ENCODE results near the gene HCN2.
"Not testable (repeated sequence)": the region's sequence is repeated elsewhere in the genome, so short reads cannot be mapped to it uniquely, and the experiment has no call there.

HCN2 gene

DNA sequence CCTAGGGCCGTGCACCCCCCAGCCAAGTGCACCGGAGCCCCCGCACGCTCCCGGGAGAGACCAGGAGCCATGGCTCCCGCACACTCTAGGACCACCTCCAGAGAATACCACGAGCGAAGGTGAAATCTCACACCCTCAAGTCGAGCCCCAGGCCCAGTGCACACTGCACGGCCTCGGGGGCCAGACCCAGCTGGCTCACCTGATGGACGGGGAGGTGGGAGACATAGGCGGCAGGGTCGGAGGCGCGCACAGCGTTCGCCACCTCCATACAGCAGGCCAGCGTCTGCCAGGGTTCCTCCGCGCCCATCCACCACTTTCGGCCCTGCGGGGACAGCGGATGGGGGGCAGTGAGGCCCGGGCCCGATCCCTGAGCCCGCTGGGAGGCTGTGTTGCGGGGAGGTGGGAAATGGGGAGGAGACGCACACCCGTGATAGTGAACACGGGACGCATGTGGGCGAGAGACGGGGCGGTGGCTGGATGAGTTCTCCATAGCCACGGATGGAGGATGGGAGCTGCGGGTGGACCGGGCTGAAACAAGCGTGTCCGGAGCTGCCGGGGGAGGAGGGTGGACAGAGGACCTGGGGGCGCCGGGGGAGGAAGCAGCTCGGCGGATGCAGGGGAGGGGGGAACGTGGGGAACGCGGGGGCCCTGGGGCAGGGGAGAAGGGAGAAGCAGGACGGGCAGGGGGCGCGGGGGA lies 30.6 kb downstream of the HCN2 start:
- DNase-seq (ENCODE audit: low read depth, low spot score): no peak
- Histone ChIP-seq H3K4me3 (no peak overlapping the region), H3K9ac (ENCODE audit: insufficient read length) (no peak overlapping the region), H3K36me3 (ENCODE audit: insufficient read depth, low read length) (peaks cover 19% of the 10 kb centered on the region; the same call in 1 of the 2 replicates), H3K9me3 (ENCODE audit: low read depth, low read length) (no peaks in the 10 kb centered on the region), H3K27ac (no peak overlapping the region)
- TF ChIP-seq POLR2AphosphoS5 (IDR thresholded peaks at IDR 0.05; ENCODE audit: borderline replicate concordance, low read depth, low read length) (no peak), FOXP2 (optimal IDR thresholded peaks at IDR 0.05; ENCODE audit: control extremely low read depth, extremely low read length, insufficient read depth) (no peak), EZH2 (IDR thresholded peaks at IDR 0.05) (no peak)

GRCh38 chr19:621191-621590 lies 31.5 kb downstream of the HCN2 start:
- DNase-seq (ENCODE audit: low read depth, low spot score); H3K9ac ChIP-seq (ENCODE audit: insufficient read length); H3K9me3 ChIP-seq (ENCODE audit: low read depth, low read length); H3K4me3 ChIP-seq; H3K27ac ChIP-seq: not testable (repeated sequence)
- H3K36me3 ChIP-seq (ENCODE audit: insufficient read depth, low read length): peaks cover 25% of the 10 kb centered on the region; the same call in 1 of the 2 replicates

DNA sequence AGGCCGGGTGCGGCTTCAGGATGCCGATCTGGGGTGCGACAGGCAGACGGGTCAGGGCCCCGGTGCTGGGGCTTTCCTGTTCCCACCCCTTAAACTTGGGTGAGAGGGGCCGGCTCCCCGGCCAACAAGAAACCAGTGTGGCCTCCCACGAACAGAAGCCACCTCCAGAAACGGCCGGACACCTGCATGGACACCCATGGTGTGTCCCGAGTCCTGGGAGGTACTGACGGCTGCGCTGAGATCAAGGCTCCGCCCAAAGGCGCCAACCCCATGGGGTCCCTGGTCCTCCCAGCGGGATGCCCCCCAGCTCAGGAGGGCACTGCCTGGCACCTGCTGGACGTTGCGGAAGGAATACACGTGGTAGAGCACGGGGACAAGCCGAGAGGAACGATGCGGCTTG lies 32.1 kb downstream of the HCN2 start:
- H3K4me3 ChIP-seq: no peak overlapping the region

GRCh38 chr19:622666-623065 lies 33.0 kb downstream of the HCN2 start:
- no peak for DNase-seq (ENCODE audit: low read depth, low spot score)
- Histone ChIP-seq H3K9ac (ENCODE audit: insufficient read length) (no peak overlapping the region), H3K4me3 (no peak overlapping the region), H3K9me3 (ENCODE audit: low read depth, low read length) (no peaks in the 10 kb centered on the region), H3K36me3 (ENCODE audit: insufficient read depth, low read length) (peaks cover 26% of the 10 kb centered on the region; the same call in 1 of the 2 replicates), H3K27ac (no peak overlapping the region)
- TF ChIP-seq EZH2 (IDR thresholded peaks at IDR 0.05) (no peak), POLR2AphosphoS5 (IDR thresholded peaks at IDR 0.05; ENCODE audit: borderline replicate concordance, low read depth, low read length) (no peak), FOXP2 (optimal IDR thresholded peaks at IDR 0.05; ENCODE audit: control extremely low read depth, extremely low read length, insufficient read depth) (no peak)

More for the DNA sequence above, 32.1 kb downstream of the HCN2 start:
- Histone ChIP-seq H3K9me3 (ENCODE audit: low read depth, low read length) (no peaks in the 10 kb centered on the region), H3K9ac (ENCODE audit: insufficient read length) (no peak overlapping the region), H3K36me3 (ENCODE audit: insufficient read depth, low read length) (peaks cover 25% of the 10 kb centered on the region; the same call in 1 of the 2 replicates), H3K27ac (no peak overlapping the region)
- DNase-seq (ENCODE audit: low read depth, low spot score): no peak
- no peak for TF ChIP-seq FOXP2 (optimal IDR thresholded peaks at IDR 0.05; ENCODE audit: control extremely low read depth, extremely low read length, insufficient read depth)
- no peak for TF ChIP-seq EZH2 (IDR thresholded peaks at IDR 0.05)
- no peak for TF ChIP-seq POLR2AphosphoS5 (IDR thresholded peaks at IDR 0.05; ENCODE audit: borderline replicate concordance, low read depth, low read length)

GRCh38 chr19:623175-623916 lies 33.7 kb downstream of the HCN2 start:
- peaks cover 33% of the 10 kb centered on the region; the same call in 1 of the 2 replicates for H3K36me3 ChIP-seq (ENCODE audit: insufficient read depth, low read length)
- no peak overlapping the region for H3K27ac ChIP-seq
- no peak overlapping the region for H3K9ac ChIP-seq (ENCODE audit: insufficient read length)
- no peak for TF ChIP-seq POLR2AphosphoS5 (IDR thresholded peaks at IDR 0.05; ENCODE audit: borderline replicate concordance, low read depth, low read length)
- no peak for TF ChIP-seq EZH2 (IDR thresholded peaks at IDR 0.05)
- TF ChIP-seq FOXP2 (optimal IDR thresholded peaks at IDR 0.05; ENCODE audit: control extremely low read depth, extremely low read length, insufficient read depth): no peak
- no peak for DNase-seq (ENCODE audit: low read depth, low spot score)
- no peak overlapping the region for H3K4me3 ChIP-seq
- no peaks in the 10 kb centered on the region for H3K9me3 ChIP-seq (ENCODE audit: low read depth, low read length)

- no peaks in the 10 kb centered on the region for H3K9me3 ChIP-seq (ENCODE audit: low read depth, low read length)
- H3K4me3 ChIP-seq: no peak overlapping the region
- H3K27ac ChIP-seq: no peak overlapping the region
- H3K9ac ChIP-seq (ENCODE audit: insufficient read length): no peak overlapping the region
- DNase-seq (ENCODE audit: low read depth, low spot score): no peak
- TF ChIP-seq FOXP2 (optimal IDR thresholded peaks at IDR 0.05; ENCODE audit: control extremely low read depth, extremely low read length, insufficient read depth): no peak
- TF ChIP-seq EZH2 (IDR thresholded peaks at IDR 0.05): no peak
- no peak for TF ChIP-seq POLR2AphosphoS5 (IDR thresholded peaks at IDR 0.05; ENCODE audit: borderline replicate concordance, low read depth, low read length)
- peaks cover 33% of the 10 kb centered on the region for H3K36me3 ChIP-seq (ENCODE audit: insufficient read depth, low read length)
Measured at GRCh38 chr19:623974-624373, 34.3 kb downstream of the HCN2 start.

DNA sequence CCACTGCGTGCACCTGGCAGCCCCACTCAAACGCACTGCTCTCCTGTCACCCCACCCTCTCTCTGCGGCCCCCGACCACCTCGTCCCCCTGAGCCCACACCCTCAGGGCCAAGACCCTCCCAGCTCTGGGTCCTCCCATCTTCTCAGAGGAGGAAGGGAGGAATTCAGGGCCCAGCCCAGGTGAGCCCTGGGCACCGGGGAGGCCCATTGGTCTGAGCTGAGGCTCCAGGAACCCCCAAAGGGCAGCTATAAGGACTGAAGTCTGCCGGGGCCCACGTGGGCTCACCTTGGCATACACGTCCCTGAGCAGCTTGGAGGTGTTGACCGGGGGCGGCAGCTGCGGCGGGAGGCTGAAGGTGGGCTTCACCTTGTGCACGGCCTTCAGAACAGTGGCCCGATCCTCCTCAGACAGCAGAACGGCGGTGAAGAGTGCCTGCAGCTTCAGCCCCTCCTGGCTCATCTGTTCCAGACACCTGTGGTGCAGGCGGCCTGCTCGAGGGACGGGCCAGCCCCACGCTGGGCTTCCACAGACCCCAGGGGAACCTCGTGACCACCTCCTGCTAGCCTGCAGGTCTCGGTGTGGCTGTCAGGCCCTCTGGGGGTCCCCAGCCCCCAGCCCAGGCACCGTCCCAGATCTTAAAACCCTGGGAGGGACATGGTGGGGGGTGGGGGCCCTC lies 34.9 kb downstream of the HCN2 start:
- Histone ChIP-seq H3K9ac (ENCODE audit: insufficient read length) (no peak overlapping the region), H3K9me3 (ENCODE audit: low read depth, low read length) (no peaks in the 10 kb centered on the region), H3K27ac (no peak overlapping the region), H3K4me3 (no peak overlapping the region), H3K36me3 (ENCODE audit: insufficient read depth, low read length) (peaks cover 32% of the 10 kb centered on the region)
- DNase-seq (ENCODE audit: low read depth, low spot score): no peak
- TF ChIP-seq POLR2AphosphoS5 (IDR thresholded peaks at IDR 0.05; ENCODE audit: borderline replicate concordance, low read depth, low read length) (no peak), FOXP2 (optimal IDR thresholded peaks at IDR 0.05; ENCODE audit: control extremely low read depth, extremely low read length, insufficient read depth) (no peak), EZH2 (IDR thresholded peaks at IDR 0.05) (no peak)

DNA sequence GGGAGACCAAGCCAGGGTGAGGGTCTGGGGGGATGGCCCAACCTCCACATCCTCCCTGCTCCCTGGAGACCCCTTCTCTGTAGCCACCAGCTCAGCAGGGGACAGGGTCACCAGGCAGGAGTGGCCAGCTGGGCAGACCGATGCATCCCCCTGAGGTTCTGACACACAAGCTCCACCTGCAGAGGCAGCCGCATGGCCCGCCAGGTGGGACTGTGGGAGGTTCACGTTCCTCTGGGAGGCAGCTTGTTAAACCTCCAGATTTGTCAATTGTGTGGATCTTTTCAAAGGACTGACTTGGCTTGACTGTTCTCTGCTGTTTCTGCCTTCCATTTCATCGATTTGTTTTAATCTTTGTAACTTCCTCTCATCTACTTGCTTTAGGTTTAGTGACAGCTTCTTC lies 35.6 kb downstream of the HCN2 start:
- Histone ChIP-seq H3K9me3 (ENCODE audit: low read depth, low read length) (no peaks in the 10 kb centered on the region), H3K9ac (ENCODE audit: insufficient read length) (no peak overlapping the region), H3K36me3 (ENCODE audit: insufficient read depth, low read length) (peaks cover 32% of the 10 kb centered on the region), H3K27ac (no peak overlapping the region), H3K4me3 (no peak overlapping the region)
- DNase-seq (ENCODE audit: low read depth, low spot score): no peak
- TF ChIP-seq EZH2 (IDR thresholded peaks at IDR 0.05): no peak
- no peak for TF ChIP-seq FOXP2 (optimal IDR thresholded peaks at IDR 0.05; ENCODE audit: control extremely low read depth, extremely low read length, insufficient read depth)
- TF ChIP-seq POLR2AphosphoS5 (IDR thresholded peaks at IDR 0.05; ENCODE audit: borderline replicate concordance, low read depth, low read length): no peak

DNA sequence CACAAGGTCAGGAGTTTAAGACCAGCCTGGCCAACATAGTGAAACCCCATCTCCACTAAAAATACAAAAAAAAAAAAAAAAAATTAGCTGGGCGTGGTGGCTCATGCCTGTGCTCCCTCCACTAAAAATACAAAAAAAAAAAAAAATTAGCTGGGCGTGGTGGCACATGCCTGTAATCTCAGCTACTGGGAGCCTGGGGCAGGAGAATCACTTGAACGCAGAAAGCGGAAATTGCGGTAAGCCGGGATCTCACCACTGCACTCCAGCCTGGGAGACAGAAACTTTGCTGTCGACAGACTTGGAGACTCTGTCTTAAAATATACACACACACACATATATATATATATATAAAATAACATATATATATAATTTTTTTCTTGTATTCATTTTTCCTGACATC lies 36.9 kb downstream of the HCN2 start:
- Histone ChIP-seq H3K4me3 (peak overlapping the region; percentile 45; the same call in 1 of the 2 replicates), H3K27ac (peak overlapping the region; percentile 56; the same call in 1 of the 2 replicates), H3K36me3 (ENCODE audit: insufficient read depth, low read length) (peaks cover 40% of the 10 kb centered on the region)
- peak; percentile 98 for DNase-seq (ENCODE audit: low read depth, low spot score)
- not testable (repeated sequence) for H3K9ac ChIP-seq (ENCODE audit: insufficient read length); H3K9me3 ChIP-seq (ENCODE audit: low read depth, low read length)

Data from SK-N-MC (cell line).